KG1 (cell line): ENCODE results near the gene FGG.

ENCODE experiments used
- DNase-seq: peaks from one replicate; lab custom pipeline; 2025; lab: John Stamatoyannopoulos, UW

FGG gene

GRCh38 chr4:154585369-154586018 lies 27.0 kb downstream of the FGG start:
- no peak for DNase-seq

- no peak for DNase-seq
Observed at GRCh38 chr4:154584259-154584658, 28.2 kb downstream of the FGG start.

- no peak for DNase-seq
Observed at GRCh38 chr4:154583677-154584076, 28.8 kb downstream of the FGG start.

- DNase-seq = no peak
Observed at GRCh38 chr4:154583230-154583629, 29.2 kb downstream of the FGG start.

GRCh38 chr4:154582723-154583122 lies 29.7 kb downstream of the FGG start:
- no peak for DNase-seq

GRCh38 chr4:154579927-154580326 lies 32.5 kb downstream of the FGG start:
- DNase-seq = no peak

GRCh38 chr4:154578919-154579318 lies 33.5 kb downstream of the FGG start:
- no peak for DNase-seq

GRCh38 chr4:154577324-154577723 lies 35.1 kb downstream of the FGG start:
- no peak for DNase-seq

- DNase-seq = no peak
Observed at GRCh38 chr4:154574311-154574710, 38.1 kb downstream of the FGG start.

GRCh38 chr4:154573190-154573870 lies 39.1 kb downstream of the FGG start:
- DNase-seq = no peak

GRCh38 chr4:154569584-154569983 lies 42.9 kb downstream of the FGG start:
- no peak for DNase-seq

- DNase-seq = no peak
Observed at GRCh38 chr4:154569028-154569427, 43.4 kb downstream of the FGG start.

GRCh38 chr4:154566639-154567204 lies 45.7 kb downstream of the FGG start:
- DNase-seq = no peak

GRCh38 chr4:154565704-154566103 lies 46.8 kb downstream of the FGG start:
- DNase-seq = no peak

- no peak for DNase-seq
Observed at GRCh38 chr4:154564311-154564710, 48.1 kb downstream of the FGG start.

- DNase-seq = no peak
Observed at GRCh38 chr4:154562697-154563254, 49.7 kb downstream of the FGG start, which contains the start of gene FGB. Gene FGB (plus strand): TSS chr4:154563011. CDS start chr4:154563019, 8 bp downstream.

- DNase-seq = no peak
Observed at GRCh38 chr4:154560824-154561231, 51.6 kb downstream of the FGG start.

- no peak for DNase-seq
Observed at GRCh38 chr4:154560419-154560801, 52.0 kb downstream of the FGG start.

GRCh38 chr4:154559494-154560418 lies 52.7 kb downstream of the FGG start:
- no peak for DNase-seq

GRCh38 chr4:154559141-154559493 lies 53.3 kb downstream of the FGG start:
- no peak for DNase-seq
